Gastrocnemius medialis (tissue), 4 donors: Measurements from ENCODE around the gene ADGRG4.

Source experiments
- CTCF ChIP-seq, 5 experiments: fragments of 450-650 bp in 3 of 5; fragments of 200-600 bp in 2 of 5; sonication (generic) in 2 of 5; IDR thresholded peaks in 4 of 5; conservative IDR thresholded peaks in 1 of 5; 1 replicate in 4 of 5; 2 replicates in 1 of 5; pipeline ENCODE4 v1.5.1; 2016 to 2019; ENCODE audit warnings: antibody characterized with exemption in 5 of 5, mild to moderate bottlenecking in 3 of 5, moderate library complexity in 3 of 5
- POLR2A ChIP-seq, 2 donors: fragments of 450-650 bp; IDR thresholded peaks; one replicate each; pipeline ENCODE4 v1.6.1; 2017; ENCODE audit warnings: antibody characterized with exemption in 2 of 2, mild to moderate bottlenecking in 2 of 2, moderate library complexity in 2 of 2

- TF ChIP-seq CTCF (IDR thresholded peaks at IDR 0.05 in 4 of 5, conservative IDR thresholded peaks at IDR 0.05 in 1 of 5) (no peak), POLR2A (IDR thresholded peaks at IDR 0.05) (no peak)
Measured at GRCh38 chrX:136347706-136348105, 46.9 kb downstream of the ADGRG4 start.
